HepG2 (cell line): ENCODE measurements around the gene WDR82. TPM values are rescaled to one million over a fixed set of nuclear protein-coding genes. Genes with fewer than 3 reads are reported as not detected.

Source experiments
- ATAC-seq: fragments of 200-7000 bp; cut with Tn5 transposase; 3 replicates; pipeline ENCODE4 v1.9.1; 2020; ENCODE audit warnings: mild to moderate bottlenecking, moderate library complexity
- BruUV-seq: library from RNA; stranded (reverse); fragments of 400-500 nt; replicated peaks from 2 replicates; lab custom pipeline; 2021; lab: Mats Ljungman, UMichigan
- CTCF ChIA-PET: fragments of 300-600 bp; formaldehyde crosslinking; extraction: SDS; loops from one replicate; lab custom pipeline; 2021; ENCODE audit warnings: low total read pairs, inconsistent platforms, low intra/inter-chr PET ratio; lab: Yijun Ruan, JAX
- POLR2A ChIA-PET: fragments of 350-600 bp; sonication (Branson Sonifier 250); formaldehyde crosslinking; loops from one replicate; lab custom pipeline; 2020; ENCODE audit warnings: antibody characterized with exemption, inconsistent platforms; lab: Yijun Ruan, JAX
- DNase-seq: peaks from one replicate; pipeline ENCODE4 v3.0.0-alpha.2; 2015; ENCODE audit warnings: low spot score
- FAIRE-seq: peaks from 3 replicates; lab custom pipeline; 2011; peaks lifted over from hg19 to GRCh38; lab: Jason Lieb, UNC
- H2AFZ ChIP-seq: one replicate; pipeline ENCODE4 v1.6.1; 2011; ENCODE audit warnings: low read length, inconsistent platforms
- H3K27ac ChIP-seq: fragments of 300-600 bp; 3 replicates; pipeline ENCODE4 v1.8.0; 2011; ENCODE audit warnings: mixed run types, mild to moderate bottlenecking, mixed read lengths, low read length, inconsistent platforms; ENCODE audit not compliant: insufficient read depth; ENCODE audit errors: extremely low read length
- H3K27me3 ChIP-seq, 2 experiments: fragments of 200-600 bp in 1 of 2; 2 replicates in 1 of 2; 3 replicates in 1 of 2; pipeline versions ENCODE4 v1.6.0 to v1.8.0; 2011; ENCODE audit warnings: low read length in 2 of 2, mild to moderate bottlenecking in 2 of 2, moderate library complexity in 2 of 2, inconsistent platforms in 1 of 2; ENCODE audit not compliant: insufficient read depth in 2 of 2, control insufficient read depth in 1 of 2
- H3K36me3 ChIP-seq, 2 experiments: fragments of 200-600 bp in 1 of 2; replicated peaks in 1 of 2; 2 replicates in 1 of 2; 3 replicates in 1 of 2; pipeline versions ENCODE4 v1.5.1 to v1.8.0; 2011; ENCODE audit warnings: low read length in 2 of 2, inconsistent platforms in 1 of 2; ENCODE audit not compliant: insufficient read depth in 2 of 2, control insufficient read depth in 1 of 2
- H3K4me1 ChIP-seq: 2 replicates; pipeline ENCODE4 v1.5.1; 2012; ENCODE audit warnings: low read length, inconsistent platforms; ENCODE audit not compliant: insufficient read depth
- H3K4me2 ChIP-seq: 2 replicates; pipeline ENCODE4 v1.6.0; 2011; ENCODE audit warnings: low read depth, low read length, inconsistent platforms
- H3K4me3 ChIP-seq, 3 experiments: fragments of 200-600 bp in 1 of 3; sonication (generic), shearing (Covaris generic) in 1 of 3; replicated peaks in 1 of 3; 2 replicates each; pipeline ENCODE4 v1.5.1; 2011 to 2016; ENCODE audit warnings: low read length in 3 of 3, inconsistent platforms in 2 of 3, low read depth in 2 of 3, mild to moderate bottlenecking in 2 of 3, control low read depth in 1 of 3, mixed read lengths in 1 of 3; ENCODE audit not compliant: insufficient read depth in 1 of 3
- H3K79me2 ChIP-seq: one replicate; pipeline ENCODE4 v1.6.1; 2011; ENCODE audit warnings: low read length, inconsistent platforms; ENCODE audit not compliant: insufficient read depth
- H3K9ac ChIP-seq: 2 replicates; pipeline ENCODE4 v1.6.0; 2011; ENCODE audit warnings: mild to moderate bottlenecking, low read depth, low read length, inconsistent platforms; ENCODE audit not compliant: insufficient read depth
- H3K9me3 ChIP-seq: 2 replicates; pipeline ENCODE4 v1.5.1; 2012; ENCODE audit warnings: mild to moderate bottlenecking, low read length
- H4K20me1 ChIP-seq: 2 replicates; pipeline ENCODE4 v1.6.0; 2011; ENCODE audit warnings: inconsistent platforms, mild to moderate bottlenecking, low read length, moderate library complexity; ENCODE audit not compliant: insufficient read depth
- HOXA9 ChIP-seq: sonication (generic); formaldehyde crosslinking; IDR thresholded peaks from 2 replicates; pipeline ENCODE4 v1.8.1; 2022; ENCODE audit warnings: missing genetic modification reagents, mild to moderate bottlenecking, moderate library complexity, borderline replicate concordance
- KLF6 ChIP-seq: IDR thresholded peaks from 2 replicates; pipeline ENCODE4 v1.8.0; 2016; ENCODE audit warnings: missing biosample characterization, missing genetic modification reagents
- MAFG ChIP-seq: sonication (generic); formaldehyde crosslinking; IDR thresholded peaks from 2 replicates; pipeline ENCODE4 v1.5.1; 2020; ENCODE audit warnings: mild to moderate bottlenecking, missing genetic modification reagents
- MEIS1 ChIP-seq: sonication (generic); formaldehyde crosslinking; IDR thresholded peaks from 2 replicates; pipeline ENCODE4 v1.9.0; 2021; ENCODE audit warnings: mild to moderate bottlenecking, missing genetic modification reagents, moderate library complexity, borderline replicate concordance
- NFE2L1 ChIP-seq: sonication (generic); formaldehyde crosslinking; IDR thresholded peaks from 2 replicates; pipeline ENCODE4 v1.4.0; 2020; ENCODE audit warnings: missing genetic modification reagents, mild to moderate bottlenecking, borderline replicate concordance
- SKI ChIP-seq: fragments of 450-650 bp; IDR thresholded peaks from one replicate; pipeline ENCODE4 v1.6.1; 2018; ENCODE audit warnings: mild to moderate bottlenecking; ENCODE audit not compliant: partially characterized antibody
- TEAD3 ChIP-seq: optimal IDR thresholded peaks from 2 replicates; pipeline ENCODE3; 2016; ENCODE audit warnings: borderline replicate concordance
- ZBTB8A ChIP-seq: sonication (generic); formaldehyde crosslinking; IDR thresholded peaks from 2 replicates; pipeline ENCODE4 v1.4.0; 2020; ENCODE audit warnings: mild to moderate bottlenecking, low read depth, missing genetic modification reagents, borderline replicate concordance
- ZNF263 ChIP-seq: sonication (generic); formaldehyde crosslinking; IDR thresholded peaks from 2 replicates; pipeline ENCODE4 v1.4.0; 2020; ENCODE audit warnings: missing genetic modification reagents
- ZNF333 ChIP-seq: sonication (generic); formaldehyde crosslinking; IDR thresholded peaks from 2 replicates; pipeline ENCODE4 v1.4.0; 2020; ENCODE audit warnings: mild to moderate bottlenecking, missing genetic modification reagents, borderline replicate concordance
- ZNF430 ChIP-seq: sonication (generic); formaldehyde crosslinking; IDR thresholded peaks from 2 replicates; pipeline ENCODE4 v1.9.0; 2021; ENCODE audit warnings: mild to moderate bottlenecking, missing genetic modification reagents
- ZNF619 ChIP-seq: sonication (generic); formaldehyde crosslinking; IDR thresholded peaks from 2 replicates; pipeline ENCODE4 v1.4.0; 2020; ENCODE audit warnings: mild to moderate bottlenecking, missing genetic modification reagents
- ZSCAN22 ChIP-seq: sonication (generic); formaldehyde crosslinking; IDR thresholded peaks from 2 replicates; pipeline ENCODE4 v1.4.0; 2020; ENCODE audit warnings: mild to moderate bottlenecking, missing genetic modification reagents
- WGBS: methylation state at CpG from one replicate; pipeline ENCODE4 v1.1.6; 2017; ENCODE audit warnings: low lambda C conversion rate; 5-methylcytosine and 5-hydroxymethylcytosine counted together
- in situ Hi-C: cut with HindIII; loops from 2 replicates; pipeline ENCODE4 v1.10.0; 2017; ENCODE audit warnings: low pct_unique_long_range_greater_than_20kb; ENCODE audit not compliant: extremely low pct_ligation_motif_present
- intact Hi-C: fragments of 100-400 bp; cut with micrococcal nuclease; formaldehyde crosslinking; loops from one replicate; pipeline ENCODE4 v1.10.0; 2022; ENCODE audit not compliant: unreplicated experiment
- polyA plus RNA-seq, 8 experiments: library from polyadenylated mRNA; depleted of rRNA in 3 of 8; stranded (reverse) in 7 of 8; unstranded in 1 of 8; fragments of >200 nt; fragmentation: Illumina TruSeq in 4 of 8; extraction: Trizol in 4 of 8; gene quantifications; 2 replicates each; pipeline versions ENCODE4 v1.2.1 to v1.2.3, GENCODE V29; 2011 to 2016; ENCODE audit warnings: low read depth in 4 of 8, missing spikeins in 1 of 8, mixed read lengths in 1 of 8; ENCODE audit not compliant: insufficient read depth in 1 of 8
- total RNA-seq, 5 experiments: library from RNA; depleted of rRNA; stranded (reverse); fragments of >200 nt; fragmentation: Illumina TruSeq; extraction: Trizol; gene quantifications; 2 replicates each; pipeline ENCODE4 v1.2.3, GENCODE V29; 2016; ENCODE audit warnings: low read depth in 1 of 5
- TF ChIP-seq, protein P1 (sequence below): sonication (generic); formaldehyde crosslinking; IDR thresholded peaks from 2 replicates; pipeline ENCODE4 v1.5.1; 2020; ENCODE audit warnings: missing genetic modification reagents, mild to moderate bottlenecking, borderline replicate concordance
- TF ChIP-seq, protein P2 (sequence below): sonication (generic); formaldehyde crosslinking; IDR thresholded peaks from 2 replicates; pipeline ENCODE4 v1.9.0; 2021; ENCODE audit warnings: mild to moderate bottlenecking, missing genetic modification reagents

WDR82 gene
- total and polyA plus RNA-seq, 2 of the 13 experiments (the other 11 are each of a cell fraction or from before 2014, with no cell fraction given) = 39.1 to 59.5 TPM

DNA sequence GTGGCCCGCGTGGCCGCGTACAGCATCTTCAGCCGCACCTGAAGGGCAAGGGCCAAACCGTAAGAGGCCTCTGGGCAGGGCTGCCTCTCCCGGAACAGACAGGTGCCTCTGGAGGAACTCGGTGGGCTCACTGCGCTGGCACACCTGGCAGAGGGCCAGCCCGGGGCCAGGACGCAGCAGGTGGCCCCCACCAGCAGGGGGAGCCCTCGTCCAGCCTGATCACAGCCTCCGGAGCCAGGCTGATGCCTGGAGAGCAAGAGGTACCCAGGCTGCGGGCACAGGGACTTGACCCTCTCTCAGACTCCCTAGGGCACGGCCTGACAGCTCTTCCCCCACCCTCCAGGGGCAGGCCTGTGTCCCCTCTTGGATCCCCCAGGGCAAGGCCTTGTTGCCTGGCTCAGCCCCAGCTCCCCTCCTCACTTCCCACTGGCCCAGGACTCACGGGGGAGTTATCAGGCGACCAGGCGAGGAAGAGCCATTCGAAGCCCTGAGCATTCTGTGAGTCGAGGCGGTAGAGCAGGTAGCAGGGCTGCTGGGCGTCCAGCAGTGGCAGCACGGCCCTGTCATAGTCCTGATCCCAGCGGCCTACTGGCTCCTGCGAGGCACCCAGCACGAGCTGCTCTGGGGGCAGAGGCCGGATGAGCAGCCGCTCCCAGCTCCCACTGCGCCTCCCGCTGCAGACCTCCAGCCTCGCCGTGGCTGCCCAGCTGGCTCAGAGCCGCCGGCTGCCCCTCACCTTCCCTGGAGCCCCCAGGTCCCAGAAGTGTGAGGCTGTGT, 46.8 kb downstream of the WDR82 start:
- H2AFZ ChIP-seq = no peak overlapping the region
- no peaks in the 10 kb centered on the region for H3K27me3 ChIP-seq
- H3K4me3 ChIP-seq = no peak overlapping the region
- 92% methylated on average over 13 of the region's 34 CpGs for WGBS
- H3K4me1 ChIP-seq = peaks cover 15% of the 10 kb centered on the region
- peak; percentile 65 for ATAC-seq
- H3K9me3 ChIP-seq = no peaks in the 10 kb centered on the region
- intact Hi-C loops = no loop called here
- POLR2A ChIA-PET = interaction anchor here (1.1 to 2.2 kb wide), 2 partner anchors 46 to 58 kb away, joined by 7 read pairs; partner anchors contain the start of gene WDR82
- no peak overlapping the region for H3K9ac ChIP-seq
- H3K79me2 ChIP-seq = peaks cover 11% of the 10 kb centered on the region
- peaks cover 21 to 50% of the 10 kb centered on the region in 2 experiments for H3K36me3 ChIP-seq
- CTCF ChIA-PET = interaction anchor here (1.1 kb wide), 3 partner anchors 34 to 153 kb away, joined by 3 to 10 read pairs (median 3); no protein-coding TSS in a partner anchor
- in situ Hi-C loops = no loop called here
- BruUV-seq = no TSS peak
- H3K4me2 ChIP-seq = no peak overlapping the region
- peaks cover 17% of the 10 kb centered on the region for H4K20me1 ChIP-seq
- H3K27ac ChIP-seq = no peak overlapping the region
- no peak for DNase-seq
- no peak for FAIRE-seq
- TF ChIP-seq ZNF619 = no peak
- TF ChIP-seq ZNF333 = no peak
- TF ChIP-seq, protein P1, sequence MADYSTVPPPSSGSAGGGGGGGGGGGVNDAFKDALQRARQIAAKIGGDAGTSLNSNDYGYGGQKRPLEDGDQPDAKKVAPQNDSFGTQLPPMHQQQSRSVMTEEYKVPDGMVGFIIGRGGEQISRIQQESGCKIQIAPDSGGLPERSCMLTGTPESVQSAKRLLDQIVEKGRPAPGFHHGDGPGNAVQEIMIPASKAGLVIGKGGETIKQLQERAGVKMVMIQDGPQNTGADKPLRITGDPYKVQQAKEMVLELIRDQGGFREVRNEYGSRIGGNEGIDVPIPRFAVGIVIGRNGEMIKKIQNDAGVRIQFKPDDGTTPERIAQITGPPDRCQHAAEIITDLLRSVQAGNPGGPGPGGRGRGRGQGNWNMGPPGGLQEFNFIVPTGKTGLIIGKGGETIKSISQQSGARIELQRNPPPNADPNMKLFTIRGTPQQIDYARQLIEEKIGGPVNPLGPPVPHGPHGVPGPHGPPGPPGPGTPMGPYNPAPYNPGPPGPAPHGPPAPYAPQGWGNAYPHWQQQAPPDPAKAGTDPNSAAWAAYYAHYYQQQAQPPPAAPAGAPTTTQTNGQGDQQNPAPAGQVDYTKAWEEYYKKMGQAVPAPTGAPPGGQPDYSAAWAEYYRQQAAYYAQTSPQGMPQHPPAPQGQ = no peak
- TF ChIP-seq ZNF430 (CRISPR knock-in tag) = no peak
- TF ChIP-seq, protein P2, sequence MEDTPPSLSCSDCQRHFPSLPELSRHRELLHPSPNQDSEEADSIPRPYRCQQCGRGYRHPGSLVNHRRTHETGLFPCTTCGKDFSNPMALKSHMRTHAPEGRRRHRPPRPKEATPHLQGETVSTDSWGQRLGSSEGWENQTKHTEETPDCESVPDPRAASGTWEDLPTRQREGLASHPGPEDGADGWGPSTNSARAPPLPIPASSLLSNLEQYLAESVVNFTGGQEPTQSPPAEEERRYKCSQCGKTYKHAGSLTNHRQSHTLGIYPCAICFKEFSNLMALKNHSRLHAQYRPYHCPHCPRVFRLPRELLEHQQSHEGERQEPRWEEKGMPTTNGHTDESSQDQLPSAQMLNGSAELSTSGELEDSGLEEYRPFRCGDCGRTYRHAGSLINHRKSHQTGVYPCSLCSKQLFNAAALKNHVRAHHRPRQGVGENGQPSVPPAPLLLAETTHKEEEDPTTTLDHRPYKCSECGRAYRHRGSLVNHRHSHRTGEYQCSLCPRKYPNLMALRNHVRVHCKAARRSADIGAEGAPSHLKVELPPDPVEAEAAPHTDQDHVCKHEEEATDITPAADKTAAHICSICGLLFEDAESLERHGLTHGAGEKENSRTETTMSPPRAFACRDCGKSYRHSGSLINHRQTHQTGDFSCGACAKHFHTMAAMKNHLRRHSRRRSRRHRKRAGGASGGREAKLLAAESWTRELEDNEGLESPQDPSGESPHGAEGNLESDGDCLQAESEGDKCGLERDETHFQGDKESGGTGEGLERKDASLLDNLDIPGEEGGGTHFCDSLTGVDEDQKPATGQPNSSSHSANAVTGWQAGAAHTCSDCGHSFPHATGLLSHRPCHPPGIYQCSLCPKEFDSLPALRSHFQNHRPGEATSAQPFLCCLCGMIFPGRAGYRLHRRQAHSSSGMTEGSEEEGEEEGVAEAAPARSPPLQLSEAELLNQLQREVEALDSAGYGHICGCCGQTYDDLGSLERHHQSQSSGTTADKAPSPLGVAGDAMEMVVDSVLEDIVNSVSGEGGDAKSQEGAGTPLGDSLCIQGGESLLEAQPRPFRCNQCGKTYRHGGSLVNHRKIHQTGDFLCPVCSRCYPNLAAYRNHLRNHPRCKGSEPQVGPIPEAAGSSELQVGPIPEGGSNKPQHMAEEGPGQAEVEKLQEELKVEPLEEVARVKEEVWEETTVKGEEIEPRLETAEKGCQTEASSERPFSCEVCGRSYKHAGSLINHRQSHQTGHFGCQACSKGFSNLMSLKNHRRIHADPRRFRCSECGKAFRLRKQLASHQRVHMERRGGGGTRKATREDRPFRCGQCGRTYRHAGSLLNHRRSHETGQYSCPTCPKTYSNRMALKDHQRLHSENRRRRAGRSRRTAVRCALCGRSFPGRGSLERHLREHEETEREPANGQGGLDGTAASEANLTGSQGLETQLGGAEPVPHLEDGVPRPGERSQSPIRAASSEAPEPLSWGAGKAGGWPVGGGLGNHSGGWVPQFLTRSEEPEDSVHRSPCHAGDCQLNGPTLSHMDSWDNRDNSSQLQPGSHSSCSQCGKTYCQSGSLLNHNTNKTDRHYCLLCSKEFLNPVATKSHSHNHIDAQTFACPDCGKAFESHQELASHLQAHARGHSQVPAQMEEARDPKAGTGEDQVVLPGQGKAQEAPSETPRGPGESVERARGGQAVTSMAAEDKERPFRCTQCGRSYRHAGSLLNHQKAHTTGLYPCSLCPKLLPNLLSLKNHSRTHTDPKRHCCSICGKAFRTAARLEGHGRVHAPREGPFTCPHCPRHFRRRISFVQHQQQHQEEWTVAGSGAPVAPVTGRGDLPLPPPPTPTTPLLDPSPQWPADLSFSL (CRISPR knock-in tag) = no peak
- TF ChIP-seq NFE2L1 (CRISPR knock-in tag) = no peak
- no peak for TF ChIP-seq ZBTB8A (CRISPR knock-in tag)
- TF ChIP-seq MEIS1 (CRISPR knock-in tag) = no peak
- no peak for TF ChIP-seq KLF6 (CRISPR knock-in tag)
- TF ChIP-seq TEAD3 (CRISPR knock-in tag) = no peak
- no peak for TF ChIP-seq HOXA9 (CRISPR knock-in tag)
- TF ChIP-seq ZNF263 = no peak
- TF ChIP-seq ZSCAN22 (CRISPR knock-in tag) = no peak
- no peak for TF ChIP-seq SKI
- TF ChIP-seq MAFG (CRISPR knock-in tag) = no peak
